ENCODE results near the gene SMIM32.
A peak's percentile ranks its signal among the peaks of the same experiment; 100 is the strongest.

SMIM32 gene

GRCh38 chr5:136192526-136193321 lies at the start of gene SMIM32:
Gene SMIM32, minus strand, starts transcription at chr5:136193162. Its CDS starts 638 bp downstream, at chr5:136192524.
- no peak for DNase-seq

DNA sequence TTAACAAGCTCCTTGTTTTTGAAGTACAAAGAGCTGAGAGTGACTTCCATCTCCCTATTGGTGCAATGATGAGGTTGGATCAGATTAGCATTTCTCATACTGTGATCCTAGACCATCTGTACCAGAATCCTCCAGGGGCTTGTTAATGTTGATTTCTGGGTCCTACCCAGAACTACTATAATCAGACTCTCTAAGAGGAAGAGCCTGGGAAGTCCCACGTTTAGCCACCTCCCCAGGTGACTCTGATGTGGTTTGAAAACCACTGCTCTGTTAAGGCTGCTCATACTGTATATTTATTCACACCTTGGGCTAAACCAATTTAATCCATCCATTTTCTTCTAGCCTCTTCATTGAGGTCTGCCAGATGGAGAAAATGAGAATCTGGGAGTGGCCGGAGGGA lies 49.6 kb upstream of the SMIM32 start:
- DNase-seq, result no peak

- DNase-seq, result no peak
Measured at GRCh38 chr5:136242136-136242535, 49.2 kb upstream of the SMIM32 start.

GRCh38 chr5:136240894-136241293 lies 47.9 kb upstream of the SMIM32 start:
- no peak for DNase-seq

DNA sequence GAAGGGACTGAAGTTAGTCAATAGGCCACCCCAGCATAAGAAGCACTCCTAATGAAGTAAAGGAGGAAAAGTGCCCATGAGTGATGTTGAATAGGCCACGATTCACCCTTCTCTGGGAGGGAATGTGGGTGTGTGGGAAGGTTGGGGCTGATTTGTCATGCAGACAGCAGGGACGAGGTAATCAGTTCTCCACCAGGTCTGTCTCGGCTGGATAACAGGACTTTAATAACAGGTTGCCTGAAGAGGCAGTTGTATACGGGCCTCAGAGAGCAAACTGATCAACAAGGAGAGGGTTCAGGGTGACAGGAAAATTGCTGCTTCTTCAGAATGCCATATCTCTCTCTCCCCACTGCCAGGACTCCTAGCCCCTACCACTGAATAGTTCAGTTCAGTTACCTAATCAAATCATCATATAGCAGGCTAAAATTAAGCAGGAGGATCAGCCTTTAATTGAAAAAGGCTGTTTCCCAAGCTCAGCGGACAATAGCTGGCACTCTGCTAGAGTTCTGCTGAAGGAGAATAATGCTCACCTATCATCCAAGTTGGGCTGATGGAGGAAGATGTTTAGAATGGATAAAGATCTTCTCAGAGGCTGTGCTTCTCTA lies 43.6 kb upstream of the SMIM32 start:
- no peak for DNase-seq

DNA sequence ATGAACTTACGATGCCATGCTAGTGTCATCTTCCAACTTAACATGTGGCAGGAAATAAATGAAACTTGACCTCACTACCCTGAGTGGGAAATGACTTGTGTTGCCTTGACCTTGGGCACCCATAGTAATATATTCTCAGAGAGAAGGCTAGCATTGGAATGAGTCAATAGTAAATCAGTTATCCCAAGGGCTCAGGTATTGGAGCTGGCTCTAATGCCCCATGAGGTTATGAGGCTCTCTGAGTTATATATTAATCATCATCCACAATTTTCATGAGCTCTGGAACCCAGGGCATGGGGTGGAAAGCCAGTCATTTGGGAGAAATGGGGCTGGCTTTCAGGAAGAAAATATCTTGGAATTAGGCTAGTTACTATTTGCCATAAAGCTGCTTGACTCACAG lies 42.4 kb upstream of the SMIM32 start:
- no peak for DNase-seq

DNA sequence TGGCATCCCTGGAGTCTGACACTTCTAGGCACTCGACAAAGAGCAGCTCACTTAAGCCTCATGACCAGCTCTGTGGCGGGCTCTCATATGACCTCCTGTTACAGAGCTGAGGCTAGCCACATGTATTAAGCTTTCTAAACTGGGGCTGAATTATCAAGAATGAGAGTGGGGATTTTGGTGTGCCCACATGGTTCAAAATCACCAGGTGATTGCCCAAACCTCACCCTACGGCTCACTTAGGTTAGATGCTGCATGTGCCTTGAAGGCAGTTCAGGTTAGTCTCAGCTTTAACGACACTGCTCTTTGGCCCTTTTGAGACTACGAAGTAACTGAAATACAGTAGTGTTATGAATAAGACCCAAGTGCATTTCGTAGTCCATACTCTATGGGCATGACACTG lies 39.4 kb upstream of the SMIM32 start:
- no peak for DNase-seq

DNA sequence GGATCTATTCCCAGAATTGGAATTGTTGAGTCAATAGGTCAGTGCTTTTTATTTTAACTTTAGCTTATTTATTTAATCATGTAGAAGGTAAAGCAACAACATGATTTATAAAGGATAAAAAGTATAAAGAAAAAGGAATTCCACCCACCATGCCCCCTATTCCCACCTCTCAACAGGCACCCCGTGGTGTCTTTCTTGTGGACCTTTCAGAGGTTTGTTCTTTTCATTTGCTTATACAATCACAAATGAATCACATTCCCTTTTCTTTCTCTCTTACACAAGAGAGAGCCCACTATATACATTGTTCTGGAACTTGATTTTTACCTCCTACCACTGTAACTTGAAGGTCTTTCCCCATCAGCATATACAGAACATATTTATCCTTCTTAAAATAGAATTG lies 37.2 kb upstream of the SMIM32 start:
- DNase-seq, result no peak

GRCh38 chr5:136228136-136228757 lies 35.3 kb upstream of the SMIM32 start:
- DNase-seq, result no peak

GRCh38 chr5:136226401-136226800 lies 33.4 kb upstream of the SMIM32 start:
- DNase-seq, result no peak

- no peak for DNase-seq
Measured at GRCh38 chr5:136225796-136226195, 32.8 kb upstream of the SMIM32 start.

DNA sequence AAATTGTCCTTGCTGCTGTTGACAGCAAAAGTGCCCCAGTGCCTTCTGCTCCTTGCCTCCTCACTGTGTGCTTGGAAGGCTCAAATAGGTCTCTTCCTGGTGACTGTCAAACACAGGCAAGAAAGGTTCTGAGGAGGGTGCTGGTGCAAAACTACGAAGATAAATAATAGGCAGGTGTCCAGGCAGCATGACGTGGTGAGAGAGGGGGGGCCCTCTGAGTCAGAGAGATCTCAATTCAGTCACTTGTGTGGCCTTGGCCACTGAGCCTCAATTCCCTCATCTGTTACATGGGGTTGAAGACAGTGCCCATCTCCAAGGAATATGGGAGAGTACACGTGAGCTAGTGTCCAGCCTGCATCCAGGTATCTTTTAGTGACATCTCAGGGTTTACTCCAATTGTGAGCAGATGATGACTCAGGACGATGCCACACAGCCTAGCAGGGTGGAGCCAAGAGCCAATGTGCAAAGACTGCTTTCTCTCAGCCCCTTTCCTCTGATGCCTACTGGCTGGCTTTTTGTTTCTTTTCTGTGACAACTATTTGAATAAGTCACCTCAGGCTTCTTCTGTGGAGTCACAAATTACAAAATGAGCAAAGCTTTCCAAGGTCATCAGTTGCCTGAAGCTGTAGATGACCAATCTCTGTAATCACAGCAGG lies 29.7 kb upstream of the SMIM32 start:
- no peak for DNase-seq

- DNase-seq, result no peak
Measured at GRCh38 chr5:136221340-136221739, 28.4 kb upstream of the SMIM32 start.

DNA sequence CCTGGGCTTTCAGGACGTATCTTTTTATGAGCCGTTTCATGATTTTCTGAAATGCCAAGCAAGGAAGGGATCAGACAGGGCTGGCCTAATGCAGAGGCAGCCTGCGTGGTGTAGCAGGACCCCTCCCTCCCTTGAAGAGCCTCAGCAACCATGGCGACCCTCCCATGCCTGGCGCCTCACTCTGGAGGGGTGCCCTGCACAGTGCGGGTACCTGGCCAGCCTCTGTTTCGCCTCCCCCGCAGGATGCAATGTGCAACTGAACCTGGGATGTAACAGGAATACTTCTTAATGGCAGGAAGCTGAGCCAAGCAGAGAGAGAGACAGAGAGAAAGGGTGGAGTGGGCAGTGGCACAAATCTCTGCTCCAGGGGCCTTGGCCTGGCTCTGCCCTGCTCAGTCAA lies 23.3 kb upstream of the SMIM32 start:
- no peak for DNase-seq

DNA sequence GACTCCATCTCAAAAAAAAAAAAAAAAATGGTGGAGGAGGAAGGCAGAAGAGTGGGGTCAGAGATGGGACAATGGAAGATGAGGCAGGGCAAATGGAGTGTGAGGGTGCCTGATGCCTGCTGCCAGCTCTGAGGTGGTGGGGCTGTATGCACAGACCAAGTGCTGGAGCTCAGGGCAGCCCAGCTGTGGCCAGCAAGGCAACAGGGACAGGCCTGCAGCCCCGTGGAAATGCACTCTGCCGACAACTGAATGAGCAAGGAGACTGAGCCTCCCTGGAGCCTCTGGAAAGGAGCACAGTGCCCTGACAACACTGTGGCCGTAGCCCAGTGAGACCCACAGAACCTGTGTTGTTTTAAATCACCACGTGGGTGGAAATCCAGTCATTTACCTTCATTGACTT lies 22.9 kb upstream of the SMIM32 start:
- DNase-seq, result no peak

DNA sequence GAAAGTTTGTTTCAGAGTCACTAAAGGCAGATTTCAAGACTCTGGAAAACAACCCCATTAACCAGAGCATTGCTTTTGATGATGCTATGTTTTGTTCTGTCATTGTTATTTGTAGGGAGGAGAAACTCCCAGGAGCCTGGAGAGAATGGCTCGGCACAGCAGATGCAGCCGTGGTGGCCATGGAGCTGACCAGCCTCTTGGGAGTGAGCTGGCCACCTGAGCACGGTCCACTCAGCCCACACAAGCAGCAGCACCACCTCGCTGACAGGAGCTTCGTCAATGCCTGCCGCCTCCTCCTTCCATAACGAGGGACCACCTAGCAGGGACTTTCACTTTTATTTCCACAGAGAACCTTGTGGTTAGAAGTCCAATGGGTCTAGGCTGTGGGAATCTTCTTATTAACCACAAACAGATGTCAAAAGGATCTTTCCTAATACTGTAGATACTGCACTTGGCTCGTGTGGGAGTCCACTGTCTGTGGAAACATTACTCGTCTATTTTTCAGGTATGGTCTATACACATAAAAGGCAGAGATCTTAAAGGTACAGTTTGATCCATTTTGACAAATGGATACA lies 21.0 kb upstream of the SMIM32 start:
- no peak for DNase-seq

- DNase-seq, result peak; percentile 57
Measured at GRCh38 chr5:136212252-136212721, 19.3 kb upstream of the SMIM32 start.

DNA sequence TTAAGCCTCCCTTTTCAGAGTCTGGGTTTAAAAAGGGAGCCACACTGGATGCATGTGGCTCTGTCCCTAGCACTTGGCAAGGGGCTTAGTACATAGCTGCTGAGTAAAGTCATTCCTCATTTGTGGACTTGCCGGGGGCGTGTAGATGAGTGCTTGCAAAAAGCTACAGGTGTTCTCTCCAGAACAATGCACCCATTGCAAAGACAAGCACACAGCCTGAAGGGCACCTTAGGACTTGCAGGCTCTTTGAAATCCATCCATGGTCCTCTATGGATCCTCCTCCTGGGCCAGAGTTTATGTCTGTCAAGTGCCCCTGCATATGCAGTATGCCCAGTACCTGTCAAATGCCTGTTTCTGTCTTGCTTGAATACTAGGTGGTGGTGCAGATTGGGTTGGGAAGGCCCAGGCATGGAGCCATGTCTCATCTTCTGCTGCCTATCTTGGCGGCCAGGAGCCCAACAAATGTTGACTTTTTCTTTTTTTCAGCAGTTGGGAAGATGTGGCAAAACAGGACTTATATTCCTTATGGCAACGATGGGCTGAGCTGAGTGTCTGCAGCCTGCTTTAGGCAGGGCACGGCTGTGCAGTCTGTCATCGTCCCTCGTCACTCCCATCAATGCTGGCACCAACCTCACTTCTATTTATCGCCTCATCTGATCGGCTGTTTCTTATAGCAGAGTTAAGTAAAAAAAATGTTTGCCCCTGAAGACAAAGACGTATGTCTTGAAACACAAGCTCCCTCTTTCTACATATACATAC lies 18.5 kb upstream of the SMIM32 start:
- no peak for DNase-seq

DNA sequence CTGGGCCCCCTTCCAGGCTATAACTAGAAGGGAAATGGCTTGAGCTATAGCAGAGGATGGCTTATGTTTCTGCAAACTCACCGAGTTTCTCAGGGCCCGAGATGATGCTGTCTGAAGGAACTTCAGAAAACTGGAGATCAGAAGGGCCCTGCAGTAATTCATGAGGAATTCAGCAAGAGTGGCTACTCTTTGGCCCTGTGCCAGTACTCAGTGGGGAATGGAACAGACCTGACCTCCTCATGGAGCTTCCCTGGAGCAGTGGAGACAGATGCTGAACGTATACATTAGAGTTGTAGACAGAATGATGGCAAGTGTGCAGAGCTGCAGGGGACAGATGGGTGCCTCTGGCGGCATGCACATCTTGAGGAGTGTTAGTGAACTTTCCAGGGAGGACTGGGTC lies 17.3 kb upstream of the SMIM32 start:
- DNase-seq, result no peak

DNA sequence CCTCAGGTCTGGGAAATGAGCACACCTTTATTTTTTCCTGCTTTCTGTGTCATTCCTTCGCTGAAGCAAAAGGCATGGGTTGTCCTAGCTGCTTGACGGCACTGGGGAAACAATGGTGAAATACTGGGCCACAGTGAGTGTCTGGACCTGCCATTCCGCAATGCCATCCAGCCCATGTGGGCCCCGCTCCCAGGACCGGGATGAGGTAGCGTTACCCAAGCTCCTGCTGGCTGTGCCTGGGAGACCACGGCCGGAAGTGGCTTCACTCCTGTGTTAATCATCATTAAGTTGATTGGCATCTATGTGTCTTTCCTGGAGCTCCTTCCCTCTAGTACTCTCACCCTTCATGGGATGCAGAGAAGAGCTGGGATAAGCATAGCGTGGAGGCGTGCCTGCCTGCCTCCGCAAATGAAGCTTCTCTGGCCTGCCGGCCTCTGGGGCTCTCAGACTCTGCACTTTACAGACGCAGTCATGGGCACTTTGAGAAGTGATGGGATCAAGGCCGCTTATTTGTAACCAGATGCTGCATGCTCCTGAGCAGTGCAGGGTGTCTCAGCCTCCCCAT lies 16.5 kb upstream of the SMIM32 start:
- DNase-seq, result no peak

DNA sequence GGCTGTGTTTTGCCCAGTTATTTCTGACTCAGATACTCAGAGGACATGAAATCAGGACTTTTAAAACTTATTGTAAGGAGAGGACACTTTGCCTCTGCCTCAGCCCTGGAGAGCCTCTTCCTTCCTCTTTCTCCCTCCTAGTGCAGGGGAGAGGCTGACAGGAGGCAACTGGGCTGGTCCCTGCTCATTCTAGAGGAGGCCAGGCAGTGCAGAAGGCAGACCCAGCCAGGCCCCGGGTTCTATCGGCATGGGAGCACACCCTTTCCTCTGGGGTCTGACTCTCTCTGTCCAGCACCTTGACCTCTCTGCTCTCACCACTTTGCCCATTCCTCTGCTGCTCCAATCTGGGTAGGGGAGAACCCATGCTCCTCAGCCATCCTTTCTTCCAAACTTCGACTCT lies 16.0 kb upstream of the SMIM32 start:
- DNase-seq, result no peak

DNA sequence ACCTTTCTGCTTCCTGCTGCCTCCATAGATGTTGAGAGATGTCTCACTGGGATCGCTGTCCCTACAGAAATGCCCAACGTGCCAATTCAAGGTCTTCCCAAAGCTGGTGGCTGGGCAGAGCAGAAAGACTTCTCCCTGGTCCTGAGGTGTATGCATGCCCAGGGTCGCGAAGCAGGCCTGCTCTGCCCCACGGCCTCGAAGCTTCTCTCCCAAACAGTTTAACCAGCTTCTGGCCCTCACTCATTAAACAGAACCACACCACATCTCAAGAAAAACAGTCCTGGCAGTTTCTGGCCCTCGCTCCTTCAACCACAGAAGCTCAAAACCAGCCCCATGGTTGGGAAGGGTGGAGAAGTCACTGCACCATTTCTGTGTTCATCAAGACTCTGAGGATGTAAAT lies 14.7 kb upstream of the SMIM32 start:
- no peak for DNase-seq
